HG03439 (cell line): ENCODE results near the gene MRPS10.
"Not testable (repeated sequence)": the region's sequence is repeated elsewhere in the genome, so short reads cannot be mapped to it uniquely, and the experiment has no call there.

Experiments used
- ATAC-seq: cut with Tn5 transposase; IDR thresholded peaks from one replicate; pipeline ENCODE4 v1.9.1; 2021; ENCODE audit warnings: mild to moderate bottlenecking, moderate library complexity; ENCODE audit not compliant: unreplicated experiment

Gene MRPS10

DNA sequence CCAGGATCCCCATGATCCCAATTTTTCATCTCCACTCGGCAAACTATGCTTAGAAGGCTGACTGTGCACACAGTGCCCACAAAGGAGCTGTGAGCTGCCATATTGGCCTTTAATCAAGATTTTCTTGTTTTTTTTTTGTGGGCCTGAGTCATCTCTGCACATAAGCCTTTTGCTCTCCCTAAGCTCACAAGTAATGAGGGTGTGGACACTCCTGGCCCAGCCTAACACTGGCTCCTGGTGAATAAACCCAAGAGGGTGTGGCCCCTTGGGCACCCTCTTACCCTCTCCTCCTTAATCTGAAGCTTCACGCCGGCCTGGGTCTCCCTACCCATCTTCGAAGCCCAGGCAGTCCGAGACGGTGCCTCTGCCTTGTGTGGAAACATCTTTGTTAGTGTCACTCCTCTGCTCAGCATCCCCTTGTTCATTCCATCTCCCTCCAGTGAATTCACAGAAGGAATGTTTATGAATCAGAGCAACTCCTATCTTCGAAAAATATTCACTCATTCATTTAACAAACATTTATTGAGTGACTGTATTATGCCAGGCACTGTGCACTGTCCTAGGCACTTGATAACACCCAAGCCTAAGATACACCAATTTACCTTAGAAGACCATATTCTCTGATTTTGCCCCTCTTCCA, 22.2 kb upstream of the MRPS10 start:
- ATAC-seq = no peak

DNA sequence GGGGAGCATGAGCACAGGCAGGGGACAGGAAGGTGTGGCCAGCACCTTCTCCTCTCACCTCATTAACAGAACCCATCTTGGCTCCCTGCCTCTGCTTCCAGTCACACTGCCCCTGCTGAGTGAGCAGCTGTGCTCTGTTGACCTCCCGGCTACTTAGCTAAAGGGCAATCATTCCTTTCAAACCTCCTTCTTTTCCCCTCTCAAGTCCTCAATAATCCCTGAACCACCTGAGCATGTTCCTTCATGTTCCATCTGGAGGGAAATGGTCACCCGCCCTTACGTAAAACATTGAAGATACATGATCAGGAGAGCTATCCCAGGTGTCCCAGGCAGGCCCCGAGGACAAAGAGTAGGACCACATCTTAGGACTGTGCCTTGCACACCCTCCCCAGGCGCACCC, 21.7 kb upstream of the MRPS10 start:
- no peak for ATAC-seq

GRCh38 chr6:42237857-42238256, 20.2 kb upstream of the MRPS10 start:
- no peak for ATAC-seq

- no peak for ATAC-seq
These were observed 19.2 kb upstream of the MRPS10 start for GRCh38 chr6:42236682-42237473.

DNA sequence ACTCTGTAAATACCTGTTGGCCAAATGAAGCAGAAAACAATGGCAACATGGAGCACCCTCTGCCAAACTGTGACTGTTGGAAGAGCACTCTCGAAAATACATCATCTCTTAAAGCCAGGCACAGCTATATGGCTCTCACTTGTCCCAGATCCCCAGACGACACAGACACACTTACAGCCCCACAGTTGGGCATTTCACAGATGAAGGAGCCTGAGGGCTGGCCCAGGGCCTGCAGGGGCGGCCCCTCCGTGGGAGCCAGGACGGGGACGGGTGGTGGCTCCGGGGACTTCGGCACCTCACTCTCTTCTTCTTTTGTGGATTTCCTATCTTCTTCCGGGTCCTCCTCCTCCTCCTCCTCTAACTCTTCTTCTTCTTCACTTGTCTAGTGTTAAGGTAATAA, 18.4 kb upstream of the MRPS10 start:
- ATAC-seq = no peak

DNA sequence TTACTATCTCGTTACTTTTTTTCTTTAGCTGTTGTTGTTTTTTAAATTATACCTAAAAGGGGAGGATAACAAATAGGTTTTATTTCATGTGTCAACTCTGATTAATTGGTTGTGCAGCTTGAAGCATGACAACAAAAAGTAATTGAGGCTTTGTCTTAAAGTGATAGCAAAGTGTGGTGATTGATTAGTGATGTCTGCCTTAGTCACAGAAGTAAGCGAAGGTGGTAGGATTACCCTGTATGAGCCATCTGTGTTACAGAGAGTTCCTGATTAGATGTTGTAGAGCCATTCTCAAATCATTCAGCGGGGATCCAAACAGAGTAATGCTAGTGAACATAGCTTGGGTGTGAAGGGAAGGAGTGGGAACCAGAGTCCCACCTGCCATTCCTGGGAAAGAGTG, 14.4 kb upstream of the MRPS10 start:
- no peak for ATAC-seq

GRCh38 chr6:42230345-42231321, 13.0 kb upstream of the MRPS10 start:
- ATAC-seq = no peak

GRCh38 chr6:42229506-42230119, 12.0 kb upstream of the MRPS10 start:
- no peak for ATAC-seq

GRCh38 chr6:42228305-42228704, 10.6 kb upstream of the MRPS10 start:
- no peak for ATAC-seq

DNA sequence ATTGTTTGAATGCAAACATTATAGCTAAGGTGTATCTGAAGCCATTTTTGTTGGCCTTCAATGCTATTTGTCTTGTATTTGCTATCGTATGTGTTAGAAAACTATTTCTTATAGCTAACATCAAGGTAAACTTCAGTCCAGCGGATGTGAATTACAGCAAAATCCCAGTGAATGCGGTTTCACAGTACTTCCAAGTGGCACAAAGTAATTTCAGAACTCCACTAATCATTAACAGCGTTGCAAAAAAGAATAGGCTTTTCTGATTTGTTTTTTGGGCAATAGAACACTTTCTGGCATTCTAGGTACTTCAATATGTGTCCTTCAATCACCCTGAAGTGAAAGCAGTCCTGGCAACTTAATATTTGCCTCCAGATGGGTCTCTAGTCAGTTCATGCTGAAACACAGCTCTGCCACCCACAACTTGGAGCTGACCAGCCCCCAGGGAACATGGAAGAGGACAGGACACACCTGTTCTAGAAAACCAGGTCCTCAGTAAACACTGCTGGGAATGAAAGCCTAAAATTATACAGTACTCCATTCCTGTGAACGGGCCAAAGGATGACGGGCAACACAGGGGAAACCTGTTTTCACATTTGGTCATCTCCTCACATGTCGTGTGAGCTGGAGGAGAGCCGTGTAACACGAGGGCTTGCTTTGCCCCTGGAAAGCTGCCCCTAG, 9.7 kb upstream of the MRPS10 start:
- ATAC-seq = no peak

DNA sequence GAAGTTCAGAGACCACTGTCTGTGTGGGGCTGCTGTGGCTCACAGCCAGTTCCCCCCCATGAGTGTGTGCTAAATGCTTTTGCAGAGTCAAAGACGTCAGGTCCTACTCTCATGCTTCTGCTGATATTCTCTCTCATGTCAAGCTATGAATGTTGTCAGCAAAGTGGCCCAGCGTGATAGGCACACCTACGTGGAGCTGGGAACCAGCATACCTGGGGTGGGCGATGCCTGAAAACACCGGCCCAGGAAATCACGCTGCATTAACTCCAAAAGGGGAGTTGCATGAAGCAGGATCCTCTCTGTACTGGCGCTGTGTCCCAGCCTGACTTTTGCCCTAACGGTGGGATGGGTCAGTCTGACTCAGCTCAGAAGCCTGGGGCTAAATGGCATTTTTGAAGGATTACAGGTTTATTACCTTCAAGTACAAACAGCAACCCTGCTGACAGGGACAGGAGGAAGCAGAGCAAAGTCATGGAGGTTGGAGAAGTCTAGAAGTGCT, 9.0 kb upstream of the MRPS10 start:
- ATAC-seq = no peak

DNA sequence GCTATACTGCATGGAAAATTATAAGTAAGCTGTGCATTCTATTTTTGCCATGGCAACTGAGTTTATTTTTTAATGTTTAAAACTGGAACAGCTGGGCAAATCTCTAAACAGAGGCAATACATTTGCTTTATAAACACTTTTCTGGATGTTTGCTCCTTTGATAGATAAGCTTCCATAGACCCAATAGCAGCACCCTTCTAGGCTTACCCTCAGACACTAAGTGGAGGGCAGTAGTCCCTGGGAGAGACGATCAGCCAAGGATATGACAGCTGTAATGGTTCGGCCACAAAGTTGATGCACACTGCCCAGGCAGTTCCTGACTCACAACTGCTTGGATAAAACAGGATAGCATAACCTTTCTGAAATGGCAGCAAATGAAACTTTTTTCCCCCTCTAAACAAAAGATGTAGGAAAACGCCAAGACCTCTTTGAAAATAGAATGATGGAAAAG, 8.5 kb upstream of the MRPS10 start:
- no peak for ATAC-seq

DNA sequence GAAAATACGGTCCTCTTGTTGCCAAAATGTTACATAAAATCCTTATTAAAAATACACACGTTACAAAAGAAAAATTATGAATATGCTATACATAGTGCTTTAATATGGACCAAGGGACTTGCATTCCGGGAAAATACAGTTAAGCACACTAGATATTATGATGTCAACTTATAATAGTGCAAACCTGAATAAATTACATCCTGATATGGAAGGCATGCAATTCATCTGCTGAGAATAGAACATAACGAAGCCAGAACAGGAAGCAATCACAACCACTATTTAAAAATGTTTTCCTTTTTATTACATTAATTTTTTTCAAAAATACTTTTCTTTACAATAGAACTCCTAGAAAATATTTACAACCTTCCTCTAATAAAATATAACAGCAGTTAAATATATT, 7.8 kb upstream of the MRPS10 start:
- ATAC-seq = no peak

GRCh38 chr6:42225029-42225339, 7.3 kb upstream of the MRPS10 start:
- ATAC-seq = no peak

DNA sequence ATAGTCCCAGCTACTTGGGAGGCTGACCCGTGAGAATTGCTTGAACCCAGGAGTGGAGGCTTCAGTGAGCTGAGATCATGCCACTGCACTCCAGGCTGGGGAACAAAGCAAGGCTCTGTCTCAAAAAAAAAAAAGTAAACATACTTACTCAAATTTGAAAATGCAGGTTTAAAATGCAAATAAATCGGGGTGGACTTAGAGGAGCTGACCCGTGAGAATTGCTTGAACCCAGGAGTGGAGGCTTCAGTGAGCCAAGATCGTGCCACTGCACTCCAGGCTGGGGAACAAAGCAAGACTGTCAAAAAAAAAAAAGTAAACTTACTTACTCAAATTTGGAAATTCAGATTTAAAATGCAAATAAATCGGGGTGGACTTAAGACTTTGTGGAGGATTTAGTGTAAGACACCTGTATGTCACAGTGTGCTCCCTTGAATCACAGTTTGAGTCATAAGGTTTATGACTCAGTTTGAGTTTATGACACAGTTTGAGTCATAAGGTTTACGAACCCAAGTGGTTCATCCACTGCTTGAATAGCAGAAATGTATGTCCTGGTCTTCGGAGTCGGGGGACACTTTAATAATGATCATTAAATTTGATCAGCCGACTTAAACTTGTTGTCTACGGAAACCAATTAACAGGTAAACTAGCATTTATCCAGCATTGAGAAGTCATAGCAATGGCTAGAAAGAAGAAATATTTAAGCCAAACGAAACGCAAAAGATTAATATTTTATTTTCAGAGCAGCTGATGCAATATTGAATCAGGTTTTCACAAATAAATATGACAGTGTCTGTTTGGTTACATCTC, 6.8 kb upstream of the MRPS10 start:
- peak; percentile 94 for ATAC-seq

DNA sequence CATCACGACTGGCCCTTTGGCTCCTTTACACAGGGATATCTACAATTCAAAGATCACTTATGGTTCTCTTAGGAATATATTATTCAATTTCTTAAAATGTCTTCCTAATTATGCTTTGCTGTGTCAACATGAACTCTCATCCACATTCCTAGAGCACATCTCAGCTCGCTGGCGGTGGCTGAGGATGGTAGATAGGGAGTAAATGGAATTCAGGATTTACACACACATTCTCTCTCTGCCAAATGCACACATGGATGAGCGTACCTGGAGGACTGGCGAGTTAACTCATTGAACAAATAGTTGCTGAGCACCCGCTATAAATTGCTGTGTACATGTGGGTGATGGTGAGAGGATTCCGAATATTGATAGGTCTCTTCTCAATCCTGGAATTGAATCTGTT, 4.8 kb upstream of the MRPS10 start:
- ATAC-seq = no peak

GRCh38 chr6:42221546-42221945, 3.9 kb upstream of the MRPS10 start:
- no peak for ATAC-seq

- ATAC-seq = no peak
These were observed 3.1 kb upstream of the MRPS10 start for GRCh38 chr6:42220807-42221206.

DNA sequence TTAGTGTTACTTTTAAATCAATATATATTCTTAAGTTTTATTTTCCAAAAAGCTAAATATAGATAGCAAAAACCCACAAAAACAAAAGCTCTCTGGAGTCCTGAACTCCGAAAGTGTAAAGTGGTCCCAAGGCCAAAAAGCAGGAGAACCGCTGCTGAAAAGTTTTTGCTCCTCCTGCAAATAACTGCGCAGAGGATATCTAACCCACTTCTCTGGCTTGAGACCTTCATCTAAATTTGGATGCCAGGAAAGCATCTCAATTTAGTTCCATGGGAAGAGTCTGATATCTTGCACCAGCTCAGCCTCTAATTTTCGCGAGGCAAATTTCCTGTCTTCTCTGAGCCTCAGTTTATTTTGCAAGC, 523 bp downstream of the MRPS10 start:
- ATAC-seq = no peak

DNA sequence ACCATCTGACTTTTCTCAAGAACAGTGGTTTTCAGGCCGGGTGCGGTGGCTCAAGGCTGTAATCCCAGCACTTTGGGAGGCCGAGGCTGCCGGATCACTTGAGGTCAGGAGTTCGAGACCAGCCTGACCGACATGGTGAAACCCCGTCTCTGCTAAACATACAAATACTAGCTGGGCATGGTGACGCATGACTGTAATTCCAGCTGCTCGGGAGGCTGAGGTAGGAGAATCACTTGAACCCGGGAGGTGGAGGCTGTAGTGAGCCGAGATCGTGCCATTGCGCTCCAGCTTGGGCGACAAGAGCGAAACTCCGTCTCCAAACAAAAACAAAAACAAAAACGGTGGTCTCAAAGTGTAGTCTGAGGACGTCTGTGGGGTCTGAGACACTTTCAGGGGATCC, 1.2 kb downstream of the MRPS10 start:
- ATAC-seq = not testable (repeated sequence)
